HG02759 (cell line): ENCODE data around the gene EHD4.

Experiments used
- ATAC-seq: cut with Tn5 transposase; IDR thresholded peaks from one replicate; pipeline ENCODE4 v1.9.1; 2021; ENCODE audit warnings: mild to moderate bottlenecking, moderate library complexity; ENCODE audit not compliant: unreplicated experiment

EHD4 gene

DNA sequence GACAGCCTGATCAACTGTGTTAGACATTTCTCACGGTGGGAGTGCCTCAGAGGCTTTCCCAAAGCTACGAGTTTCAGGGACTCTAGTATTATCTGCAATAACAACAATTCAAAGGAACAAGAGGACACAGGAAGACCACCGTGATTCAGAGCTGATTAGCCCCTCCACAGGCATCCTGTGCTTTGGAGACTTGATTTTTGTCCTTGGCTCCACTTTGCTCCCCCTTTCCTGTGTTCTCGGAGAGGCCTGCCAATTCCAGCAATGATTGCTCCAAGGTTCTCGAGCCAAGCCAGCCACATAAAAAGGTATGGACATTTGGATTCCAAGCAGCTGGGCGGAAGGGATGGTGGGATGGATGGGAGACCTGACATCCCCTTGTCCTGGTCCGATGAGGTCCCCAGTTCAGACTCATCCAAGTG lies 14.3 kb downstream of the EHD4 start:
- no peak for ATAC-seq

DNA sequence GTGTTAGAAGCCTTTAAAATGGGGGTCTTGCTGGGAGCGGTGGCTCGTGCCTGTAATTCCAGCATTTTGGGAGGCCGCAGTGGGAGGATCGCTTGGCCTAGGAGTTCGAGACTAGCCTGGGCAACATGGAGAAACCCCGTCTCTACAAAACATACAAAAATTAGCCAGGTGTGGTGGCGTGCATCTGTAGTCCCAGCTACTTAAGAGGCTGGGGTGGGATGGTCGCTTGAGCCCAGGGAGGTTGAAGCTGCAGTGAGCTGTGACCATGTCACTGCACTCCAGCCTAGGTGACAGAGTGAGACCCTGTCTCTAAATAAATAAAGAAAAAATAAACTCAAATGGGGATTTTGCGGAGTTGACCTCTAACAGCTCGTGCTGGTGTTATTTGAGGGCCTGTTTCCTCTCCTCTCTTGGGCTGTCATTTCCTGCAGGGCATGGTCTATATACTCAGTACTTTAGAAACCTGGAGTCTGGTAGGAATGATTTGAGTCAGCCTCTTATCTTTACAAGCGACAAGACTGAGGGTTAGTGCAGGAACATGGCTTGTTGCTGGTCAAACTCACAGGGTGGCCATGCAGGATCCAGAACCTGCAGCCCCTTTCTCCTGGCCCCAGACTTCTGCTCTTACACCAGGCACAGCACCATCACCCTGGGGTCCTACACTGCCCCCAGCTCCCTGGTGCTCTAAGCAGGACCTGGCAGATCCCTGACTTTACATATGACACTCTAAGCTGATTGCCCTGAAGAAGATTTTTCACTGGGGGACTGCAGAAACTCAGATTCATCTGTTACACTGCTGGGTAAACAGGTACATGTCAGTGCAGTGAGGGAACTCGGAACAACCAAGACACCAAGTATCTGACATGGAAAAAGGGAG lies 15.1 kb downstream of the EHD4 start:
- peak; percentile 83 for ATAC-seq

DNA sequence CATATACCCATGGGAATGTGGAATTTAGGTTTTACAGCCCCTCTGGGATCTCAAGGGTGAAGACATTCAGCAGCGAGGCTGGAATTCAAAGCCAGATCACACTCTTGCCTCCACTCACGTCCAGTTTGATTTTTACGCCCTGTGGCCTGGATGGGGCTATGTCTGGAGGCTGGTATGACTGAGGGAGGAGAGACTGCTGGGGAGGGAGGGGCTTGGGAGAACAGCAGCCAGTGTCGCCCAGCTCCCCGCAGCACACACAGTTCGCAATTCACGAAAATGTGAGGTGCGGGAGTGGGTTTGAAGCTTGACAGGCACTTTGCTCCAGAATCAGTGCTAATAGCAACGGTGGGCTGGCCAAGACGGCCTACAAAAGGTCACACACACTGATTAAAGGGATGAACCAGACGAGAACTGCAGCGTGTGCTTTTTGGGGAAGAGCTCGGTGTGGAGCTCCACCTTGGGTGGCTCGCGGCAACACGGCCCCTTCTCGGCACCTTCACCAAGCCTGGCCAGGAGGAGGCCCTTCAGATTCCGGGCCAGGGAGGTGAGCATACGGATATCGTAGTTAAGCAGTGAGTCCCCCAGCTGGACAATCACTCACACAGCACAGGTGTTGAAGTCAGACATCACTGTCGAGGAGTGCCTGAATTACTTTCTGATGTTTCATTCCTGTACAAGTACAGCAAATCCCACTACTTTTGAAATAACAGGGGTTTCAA lies 16.4 kb downstream of the EHD4 start:
- no peak for ATAC-seq

GRCh38 chr15:41955100-41955499 lies 17.3 kb downstream of the EHD4 start:
- ATAC-seq: no peak

DNA sequence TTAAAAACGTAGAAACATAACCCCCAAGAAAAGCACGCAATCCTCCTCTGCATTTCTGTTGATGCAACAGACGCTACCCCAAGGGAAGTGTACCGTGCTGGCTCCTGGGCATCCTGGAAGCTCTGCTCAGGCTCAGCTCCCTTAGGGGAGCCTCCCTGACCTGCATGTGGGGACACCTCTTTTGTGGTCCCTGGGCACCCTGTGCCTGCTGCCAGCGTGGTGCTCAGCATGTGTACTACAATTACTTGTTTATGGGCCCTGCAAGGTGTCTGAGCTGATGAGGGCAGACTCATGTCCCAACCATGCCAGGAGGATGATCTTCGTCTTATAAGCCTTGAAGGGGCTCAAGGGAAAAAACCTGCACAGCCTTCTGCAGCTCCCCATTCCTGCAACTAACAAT lies 18.3 kb downstream of the EHD4 start:
- no peak for ATAC-seq

DNA sequence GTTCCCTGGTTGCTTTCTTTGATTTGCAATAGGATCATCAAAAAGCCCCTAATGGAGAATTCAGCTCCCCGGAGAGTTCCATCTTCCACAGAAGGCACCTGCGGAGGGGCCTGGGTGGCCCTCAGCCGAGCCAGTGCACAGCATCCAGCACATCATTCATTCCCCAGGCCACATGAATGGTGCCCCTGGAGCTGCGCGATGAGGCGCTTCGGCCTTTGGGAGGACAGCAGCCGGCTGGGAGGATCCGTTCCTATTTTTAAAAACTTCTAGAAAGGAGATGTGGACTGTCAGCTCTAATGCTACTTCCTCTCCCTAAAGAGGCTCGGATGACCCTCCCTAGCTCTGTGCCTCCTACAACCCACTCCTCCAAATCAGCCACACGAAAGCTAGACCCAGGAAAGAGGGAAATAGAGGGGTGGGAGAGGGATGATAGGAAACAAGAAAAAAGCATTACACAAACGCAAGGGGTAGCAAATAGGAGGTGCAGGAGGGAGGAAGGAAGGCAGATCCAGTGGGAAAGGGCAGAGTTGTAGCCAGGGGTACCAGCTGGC lies 20.3 kb downstream of the EHD4 start:
- ATAC-seq: no peak

DNA sequence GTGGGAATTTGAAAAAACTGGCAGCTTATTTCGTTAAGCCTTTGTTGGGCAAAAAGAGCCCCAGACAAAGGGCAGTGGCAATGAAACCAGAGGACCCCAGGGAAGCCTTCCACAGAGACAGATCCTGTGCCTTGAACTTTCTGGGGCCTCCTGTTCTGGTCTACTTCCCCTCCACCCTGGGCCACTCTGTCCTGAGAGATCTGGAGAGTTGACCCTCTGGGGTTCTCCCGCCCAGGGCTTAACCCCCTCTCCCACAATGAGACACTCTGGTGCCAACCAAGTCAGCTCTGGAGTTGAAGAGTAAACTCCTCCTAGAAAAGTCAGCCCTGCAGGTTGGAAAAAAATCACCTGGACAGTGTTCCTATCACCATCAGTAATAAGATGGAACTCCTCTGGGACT lies 20.8 kb downstream of the EHD4 start:
- no peak for ATAC-seq

- no peak for ATAC-seq
Observed at GRCh38 chr15:41950489-41950888, 21.9 kb downstream of the EHD4 start.

GRCh38 chr15:41950127-41950483 lies 22.3 kb downstream of the EHD4 start:
- no peak for ATAC-seq

GRCh38 chr15:41949401-41950126 lies 22.8 kb downstream of the EHD4 start:
- no peak for ATAC-seq

GRCh38 chr15:41948490-41948889 lies 23.9 kb downstream of the EHD4 start:
- no peak for ATAC-seq

DNA sequence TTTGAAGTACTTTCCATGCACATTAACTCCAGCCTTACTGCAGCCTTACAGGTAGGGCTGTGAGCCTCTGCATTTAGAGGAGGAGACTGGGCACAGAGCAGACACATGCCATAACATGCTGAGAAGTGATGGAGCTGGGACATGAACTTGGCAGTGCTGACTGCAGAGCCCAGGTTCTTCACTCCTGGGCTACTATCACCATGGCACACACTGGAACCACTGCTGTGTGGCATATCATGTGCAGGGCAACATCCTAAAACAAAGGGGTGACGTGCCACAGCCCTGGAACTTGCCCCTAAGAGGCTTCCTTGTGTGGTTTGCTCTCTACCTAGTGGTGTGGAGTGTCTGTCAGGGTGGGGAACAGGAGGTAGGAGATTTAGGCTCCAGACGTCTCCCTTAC lies 25.4 kb downstream of the EHD4 start:
- no peak for ATAC-seq

- no peak for ATAC-seq
Observed at GRCh38 chr15:41945731-41946130, 26.6 kb downstream of the EHD4 start.

DNA sequence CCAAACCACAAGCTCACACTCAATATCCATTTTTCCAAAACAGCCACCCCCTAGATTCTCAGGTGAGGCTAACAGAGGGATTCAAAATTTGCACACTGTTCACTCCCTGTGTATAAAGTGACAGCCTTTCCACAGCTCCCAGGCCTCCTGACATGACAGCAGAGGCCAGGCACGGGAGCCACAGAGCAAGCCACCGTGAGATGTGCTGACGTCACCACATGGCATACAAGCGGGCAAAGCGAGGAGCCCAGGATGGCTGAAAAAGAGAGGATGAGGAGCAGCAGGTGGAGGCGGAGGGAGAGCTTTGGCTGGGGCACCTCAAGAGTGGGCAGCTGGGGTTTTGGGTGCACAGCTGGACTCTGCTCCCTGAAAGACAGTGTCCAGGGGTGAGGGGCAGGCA lies 27.1 kb downstream of the EHD4 start:
- ATAC-seq: no peak

DNA sequence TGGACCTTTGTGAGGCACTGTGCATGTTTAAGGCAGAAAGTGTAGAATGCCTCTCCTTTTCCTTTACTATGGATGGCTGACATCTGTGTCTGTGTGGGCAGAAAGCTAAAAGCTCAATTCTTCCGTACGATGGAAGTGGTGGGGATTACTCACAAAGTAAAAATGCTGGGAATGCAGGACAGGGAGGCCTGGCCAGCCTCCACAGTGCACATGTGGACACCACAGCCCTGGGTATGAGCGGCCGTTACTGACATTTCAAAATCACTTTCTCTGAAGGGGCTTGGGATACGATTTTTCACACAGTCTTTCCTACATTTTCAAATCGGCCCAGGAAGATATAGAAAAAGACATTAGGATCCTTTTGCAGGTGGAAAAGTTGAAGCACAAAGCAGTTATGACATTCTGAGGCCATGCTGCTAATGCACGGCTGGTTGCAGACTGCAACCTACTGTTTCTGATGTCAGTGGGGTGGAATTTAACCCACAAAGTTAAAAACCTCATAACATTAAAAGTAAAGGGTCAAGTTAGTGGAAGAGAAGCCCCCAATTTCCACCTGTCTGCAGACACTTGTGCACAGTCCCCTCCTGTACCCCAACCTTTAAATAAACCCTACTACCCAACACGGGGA lies 27.9 kb downstream of the EHD4 start:
- ATAC-seq: no peak

DNA sequence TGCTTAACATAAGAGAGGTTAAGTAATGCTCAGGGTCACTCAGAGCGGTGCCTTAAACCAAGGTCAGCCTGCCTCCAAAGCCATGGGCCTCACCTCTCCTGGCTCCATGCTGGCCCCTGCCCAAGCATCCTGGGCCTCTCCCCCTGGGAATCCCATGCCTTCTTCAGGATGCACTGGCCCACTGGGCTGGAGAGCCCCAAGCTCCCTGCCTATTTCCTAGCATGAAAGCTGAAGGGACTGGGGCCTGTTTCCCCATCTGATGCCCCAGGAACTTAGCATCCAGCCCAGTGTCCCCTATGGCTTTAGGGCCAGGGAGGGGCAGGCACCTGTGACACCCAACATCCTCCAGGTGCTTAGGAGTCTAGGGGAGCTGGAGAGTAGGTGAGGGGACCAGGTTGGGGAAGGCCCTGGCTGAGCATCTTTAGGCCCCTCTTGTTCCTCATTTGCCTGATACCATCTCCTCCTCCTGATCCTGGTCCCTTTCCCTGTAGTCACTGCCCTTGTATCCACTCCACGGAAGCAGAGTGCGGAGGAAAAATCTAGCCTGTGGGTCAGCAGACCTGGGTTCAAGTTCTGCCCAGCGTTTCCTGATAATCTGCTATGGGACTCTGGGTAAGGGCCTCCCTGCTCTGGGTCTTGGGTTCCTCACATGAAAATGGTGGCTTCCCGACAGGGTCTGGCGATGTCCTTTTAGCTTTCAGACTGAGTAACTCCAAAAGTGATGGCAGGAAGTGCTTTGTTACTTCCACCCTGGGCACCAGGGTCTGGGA lies 28.6 kb downstream of the EHD4 start:
- no peak for ATAC-seq

DNA sequence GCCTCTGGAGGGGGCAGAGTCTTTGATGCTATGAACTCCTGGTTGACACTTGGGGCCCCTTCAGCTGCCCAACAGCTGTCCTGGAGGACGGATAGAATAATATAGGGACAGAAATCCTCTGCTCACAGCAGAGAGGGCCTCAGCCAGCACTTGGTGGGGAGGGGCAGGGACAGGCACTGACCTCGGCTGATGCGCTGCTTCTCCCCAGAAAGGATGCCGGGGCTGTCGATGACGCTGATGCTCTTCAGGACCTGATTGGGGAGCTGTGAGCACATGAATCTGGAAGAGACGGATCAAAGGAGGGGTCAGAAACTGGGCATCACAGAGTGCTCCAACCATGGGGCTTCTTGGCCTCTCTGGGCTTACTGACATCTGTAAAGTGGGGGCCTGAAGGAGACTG lies 29.5 kb downstream of the EHD4 start:
- no peak for ATAC-seq

DNA sequence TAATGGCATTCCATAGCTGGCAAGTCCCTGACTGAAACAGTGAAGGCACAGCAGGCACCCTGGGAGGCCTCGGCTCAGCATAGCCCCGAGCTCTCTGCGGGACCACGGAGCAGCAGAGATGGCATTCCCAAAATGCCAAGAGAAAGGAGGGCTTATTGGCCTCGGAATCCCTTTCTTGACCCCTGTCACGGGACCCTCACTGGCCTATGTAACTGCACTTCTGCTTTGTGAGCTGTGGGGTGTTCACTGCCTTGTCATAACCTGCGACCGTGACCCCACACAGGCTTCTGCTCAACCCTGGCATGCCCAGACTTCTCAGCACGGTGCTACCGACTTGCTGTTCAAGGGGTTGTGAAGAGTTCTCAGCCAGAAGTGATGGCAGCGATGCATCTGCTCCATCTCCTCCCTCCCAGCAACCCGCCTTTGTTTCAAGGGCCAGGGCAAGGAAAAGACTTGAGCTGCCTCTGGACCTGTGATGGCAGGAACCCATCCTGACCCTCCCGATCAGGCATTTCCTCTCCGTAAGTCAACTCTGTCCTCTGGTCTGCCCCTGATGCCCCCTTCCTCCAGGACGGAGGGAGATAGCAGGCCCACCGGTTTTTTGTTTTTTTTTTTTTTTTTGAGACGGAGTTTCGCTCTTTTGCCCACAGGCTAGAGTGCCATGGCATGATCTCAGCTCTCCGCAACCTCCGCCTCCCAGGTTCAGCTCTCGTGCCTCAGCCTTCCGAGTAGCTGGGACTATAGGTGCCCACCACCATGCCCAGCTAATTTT lies 30.5 kb downstream of the EHD4 start:
- ATAC-seq: no peak

GRCh38 chr15:41940441-41940857 lies 31.9 kb downstream of the EHD4 start:
- no peak for ATAC-seq
